Forelimb muscle (tissue), 1 donor: ENCODE results near the gene ZACN. TPM values are rescaled to one million over a fixed set of nuclear protein-coding genes. Genes with fewer than 3 reads are reported as not detected.

Experiments used
- DNase-seq: peaks from one replicate; pipeline ENCODE4 v3.0.0-alpha.2; 2013; ENCODE audit warnings: low read depth
- polyA plus RNA-seq: library from polyadenylated mRNA; unstranded; fragments of 120-200 nt; gene quantifications from one replicate; pipeline ENCODE4 v1.2.1, GENCODE V29; 2013; ENCODE audit not compliant: insufficient read length

ZACN gene
- polyA plus RNA-seq, 1 donor: 7.2 TPM

GRCh38 chr17:76131692-76132573 is 53.0 kb downstream of the ZACN start:
- no peak for DNase-seq

Other genes with a start within 250 kb of the ZACN start
- 3.7 TPM for gene UNC13D, start 234.8 kb upstream of the ZACN start, polyA plus RNA-seq
- 51.9 TPM for gene WBP2, start 223.8 kb upstream of the ZACN start, polyA plus RNA-seq
- 19.3 TPM for gene TRIM47, start 200.6 kb upstream of the ZACN start, polyA plus RNA-seq
- gene TRIM65, start 182.2 kb upstream of the ZACN start, polyA plus RNA-seq: 16.4 TPM
- gene MRPL38, start 174.3 kb upstream of the ZACN start, polyA plus RNA-seq: 73.6 TPM
- 7.9 TPM for gene FBF1, start 138.1 kb upstream of the ZACN start, polyA plus RNA-seq
- gene ACOX1, start 100.0 kb upstream of the ZACN start, polyA plus RNA-seq: 18.9 TPM
- gene TEN1, start 99.9 kb upstream of the ZACN start, polyA plus RNA-seq: 9.9 TPM
- 4.6 TPM for gene CDK3, start 78.3 kb upstream of the ZACN start, polyA plus RNA-seq
- 0.20 TPM for gene EVPL, start 51.9 kb upstream of the ZACN start, polyA plus RNA-seq
- 82.4 TPM for gene SRP68, start 6.7 kb upstream of the ZACN start, polyA plus RNA-seq
- gene GALR2, start 4.4 kb upstream of the ZACN start, polyA plus RNA-seq: not detected
- gene EXOC7, start 24.6 kb downstream of the ZACN start, polyA plus RNA-seq: 78.3 TPM
- gene FOXJ1, start 62.1 kb downstream of the ZACN start, polyA plus RNA-seq: 0.05 TPM
- 12.1 TPM for gene RNF157, start 161.3 kb downstream of the ZACN start, polyA plus RNA-seq
- gene UBALD2, start 186.2 kb downstream of the ZACN start, polyA plus RNA-seq: 18.3 TPM
- gene QRICH2, start 229.1 kb downstream of the ZACN start, polyA plus RNA-seq: 3.5 TPM